ENCODE data around the gene CDK5R2. TPM values are rescaled to one million over a fixed set of nuclear protein-coding genes. Genes with fewer than 3 reads are reported as not detected.
"Not testable (repeated sequence)": the region's sequence is repeated elsewhere in the genome, so short reads cannot be mapped to it uniquely, and the experiment has no call there.

CDK5R2 gene
- total RNA-seq: not detected in 2 replicates

- peak; percentile 83 for DNase-seq
- intact Hi-C loops (cut with micrococcal nuclease): no loop called here
- Mint-ChIP-seq H3K27me3 (peaks cover 77% of the 10 kb centered on the region), H3K9me3 (peaks cover 7% of the 10 kb centered on the region), H3K4me3 (peak within 1 kb of the TSS; percentile 28), H3K36me3 (ENCODE audit: low read depth) (peaks cover 4% of the 10 kb centered on the region), H3K27ac (no peak within 1 kb of the TSS), H3K4me1 (peaks cover 8% of the 10 kb centered on the region)
Observed at GRCh38 chr2:218959141-218959731, at the start of gene CDK5R2. Gene CDK5R2 (plus strand): TSS chr2:218959666. CDS start chr2:218959821, 155 bp downstream.

DNA sequence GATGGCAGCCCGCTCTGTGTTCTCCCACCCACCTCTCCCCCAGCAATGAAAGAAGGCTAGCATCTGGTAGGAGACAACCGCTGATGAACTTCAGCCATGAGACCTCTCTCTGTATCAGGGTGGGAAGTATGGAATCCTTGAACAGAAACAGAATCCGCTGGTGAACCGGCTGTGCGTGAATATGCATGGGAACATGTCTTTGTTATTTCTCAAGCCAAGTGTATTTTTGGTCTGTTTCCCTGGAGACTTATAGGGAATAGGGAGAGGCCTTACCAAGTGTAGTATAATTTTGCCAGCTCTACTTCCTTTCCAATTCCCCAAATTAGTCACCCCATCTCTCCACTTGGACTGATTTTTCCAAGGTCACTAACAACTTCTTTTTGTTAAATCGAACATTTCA lies 48.7 kb upstream of the CDK5R2 start:
- Mint-ChIP-seq H3K27ac (no peak overlapping the region), H3K9me3 (no peaks in the 10 kb centered on the region), H3K4me1 (peaks cover 6% of the 10 kb centered on the region), H3K4me3 (no peak overlapping the region), H3K27me3 (peaks cover 30% of the 10 kb centered on the region), H3K36me3 (ENCODE audit: low read depth) (no peaks in the 10 kb centered on the region)
- intact Hi-C loops (cut with micrococcal nuclease): no loop called here
- DNase-seq: no peak

DNA sequence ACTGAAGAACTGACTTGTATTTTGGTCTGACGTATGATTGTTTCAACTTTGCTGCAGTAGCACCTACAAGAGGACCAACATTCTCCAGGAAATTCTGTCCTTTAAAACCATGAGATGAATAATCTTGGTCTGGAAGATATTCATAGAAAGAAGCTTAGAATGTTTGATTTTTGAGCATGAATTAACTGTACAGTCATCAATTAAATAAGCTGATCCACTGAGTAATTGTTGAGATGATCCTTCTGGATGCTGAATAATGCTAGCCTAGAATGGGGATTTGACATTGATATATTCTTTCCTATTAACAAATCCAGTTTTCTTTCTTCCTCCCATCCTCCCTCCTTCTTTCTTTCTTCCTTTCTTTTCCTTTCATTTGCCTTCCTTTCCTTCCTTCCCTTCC lies 39.0 kb upstream of the CDK5R2 start:
- H3K27me3 Mint-ChIP-seq: peaks cover 23% of the 10 kb centered on the region
- peaks cover 4% of the 10 kb centered on the region for H3K9me3 Mint-ChIP-seq
- no peak overlapping the region for H3K27ac Mint-ChIP-seq
- no peaks in the 10 kb centered on the region for H3K4me1 Mint-ChIP-seq
- no peak for DNase-seq
- no peak overlapping the region for H3K4me3 Mint-ChIP-seq
- no peaks in the 10 kb centered on the region for H3K36me3 Mint-ChIP-seq (ENCODE audit: low read depth)
- intact Hi-C loops (cut with micrococcal nuclease): no loop called here

- H3K27me3 Mint-ChIP-seq: peaks cover 28% of the 10 kb centered on the region
- no peak overlapping the region for H3K4me3 Mint-ChIP-seq
- no peak for DNase-seq
- no peaks in the 10 kb centered on the region for H3K36me3 Mint-ChIP-seq (ENCODE audit: low read depth)
- no peak overlapping the region for H3K27ac Mint-ChIP-seq
- intact Hi-C loops (cut with micrococcal nuclease): no loop called here
- H3K9me3 Mint-ChIP-seq: peaks cover 4% of the 10 kb centered on the region
- no peaks in the 10 kb centered on the region for H3K4me1 Mint-ChIP-seq
Observed at GRCh38 chr2:218924757-218925156, 34.7 kb upstream of the CDK5R2 start.

DNA sequence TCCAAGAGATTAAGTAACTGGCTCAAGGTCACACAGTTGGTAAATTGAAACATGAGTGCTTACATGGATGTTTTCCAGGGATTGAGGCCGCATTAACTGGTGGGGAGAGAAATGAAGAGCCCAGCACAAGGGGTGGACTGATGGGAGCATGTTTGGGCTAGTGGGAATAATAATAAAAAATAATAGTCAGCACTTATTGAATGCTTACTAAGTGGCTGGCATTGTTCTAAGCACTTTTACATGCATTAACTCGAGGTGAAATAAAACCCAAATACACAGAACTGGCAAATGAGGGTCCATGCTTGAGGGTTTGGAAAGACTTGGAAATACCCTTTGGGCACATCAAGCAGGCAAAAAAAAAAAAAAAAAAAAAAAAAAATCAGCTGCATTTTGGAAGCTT lies 34.0 kb upstream of the CDK5R2 start:
- H3K27ac Mint-ChIP-seq: no peak overlapping the region
- H3K9me3 Mint-ChIP-seq: peaks cover 4% of the 10 kb centered on the region
- no peak overlapping the region for H3K4me3 Mint-ChIP-seq
- peaks cover 22% of the 10 kb centered on the region for H3K27me3 Mint-ChIP-seq
- H3K4me1 Mint-ChIP-seq: no peaks in the 10 kb centered on the region
- intact Hi-C loops (cut with micrococcal nuclease): no loop called here
- DNase-seq: no peak
- H3K36me3 Mint-ChIP-seq (ENCODE audit: low read depth): no peaks in the 10 kb centered on the region

GRCh38 chr2:218927422-218927821 lies 32.0 kb upstream of the CDK5R2 start:
- H3K27ac Mint-ChIP-seq: no peak overlapping the region
- intact Hi-C loops (cut with micrococcal nuclease): no loop called here
- H3K27me3 Mint-ChIP-seq: peaks cover 22% of the 10 kb centered on the region

GRCh38 chr2:218927876-218928275 lies 31.6 kb upstream of the CDK5R2 start:
- Mint-ChIP-seq H3K9me3 (peaks cover 4% of the 10 kb centered on the region), H3K4me3 (no peak overlapping the region), H3K27me3 (peaks cover 22% of the 10 kb centered on the region), H3K27ac (no peak overlapping the region), H3K4me1 (no peaks in the 10 kb centered on the region), H3K36me3 (ENCODE audit: low read depth) (no peaks in the 10 kb centered on the region)
- no peak for DNase-seq
- intact Hi-C loops (cut with micrococcal nuclease): no loop called here

More at GRCh38 chr2:218927422-218927821, 32.0 kb upstream of the CDK5R2 start:
- DNase-seq: no peak
- H3K4me1 Mint-ChIP-seq: no peaks in the 10 kb centered on the region
- H3K36me3 Mint-ChIP-seq (ENCODE audit: low read depth): no peaks in the 10 kb centered on the region
- peaks cover 4% of the 10 kb centered on the region for H3K9me3 Mint-ChIP-seq
- no peak overlapping the region for H3K4me3 Mint-ChIP-seq

DNA sequence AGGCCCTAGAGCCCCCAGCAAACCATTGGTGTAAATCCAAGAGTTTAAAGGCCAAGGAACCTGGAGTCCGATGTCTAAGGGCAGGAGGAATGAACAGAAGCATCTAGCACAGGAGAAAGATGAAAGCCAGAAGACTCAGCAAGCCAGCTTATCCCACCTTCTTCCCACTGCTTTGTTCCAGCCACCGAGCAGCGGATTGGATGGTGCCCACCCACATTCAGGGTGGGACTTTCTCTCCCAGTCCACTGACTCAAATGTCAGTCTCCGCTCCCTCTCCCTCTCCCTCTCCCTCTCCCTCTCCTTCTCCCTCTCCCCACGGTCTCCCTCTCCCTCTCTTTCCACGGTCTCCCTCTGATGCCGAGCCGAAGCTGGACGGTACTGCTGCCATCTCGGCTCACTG lies 29.0 kb upstream of the CDK5R2 start:
- H3K27ac Mint-ChIP-seq; H3K36me3 Mint-ChIP-seq (ENCODE audit: low read depth); DNase-seq; H3K9me3 Mint-ChIP-seq; H3K4me1 Mint-ChIP-seq; H3K4me3 Mint-ChIP-seq; intact Hi-C loops (cut with micrococcal nuclease): not testable (repeated sequence)
- peaks cover 20% of the 10 kb centered on the region for H3K27me3 Mint-ChIP-seq

DNA sequence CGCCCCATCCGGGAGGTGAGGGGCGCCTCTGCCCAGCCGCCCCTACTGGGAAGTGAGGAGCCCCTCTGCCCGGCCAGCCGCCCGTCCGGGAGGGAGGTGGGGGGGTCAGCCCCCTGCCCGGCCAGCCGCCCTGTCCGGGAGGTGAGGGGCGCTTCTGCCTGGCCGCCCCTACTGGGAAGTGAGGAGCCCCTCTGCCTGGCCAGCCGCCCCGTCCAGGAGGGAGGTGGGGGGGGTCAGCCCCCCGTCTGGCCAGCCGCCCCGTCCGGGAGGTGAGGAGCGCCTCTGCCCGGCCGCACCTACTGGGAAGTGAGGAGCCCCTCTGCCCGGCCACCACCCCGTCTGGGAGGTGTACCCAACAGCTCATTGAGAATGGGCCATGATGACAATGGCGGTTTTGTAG lies 27.7 kb upstream of the CDK5R2 start:
- intact Hi-C loops (cut with micrococcal nuclease); H3K4me3 Mint-ChIP-seq; DNase-seq; H3K36me3 Mint-ChIP-seq (ENCODE audit: low read depth); H3K27ac Mint-ChIP-seq; H3K9me3 Mint-ChIP-seq; H3K4me1 Mint-ChIP-seq: not testable (repeated sequence)
- peaks cover 22% of the 10 kb centered on the region for H3K27me3 Mint-ChIP-seq

- peaks cover 31% of the 10 kb centered on the region for H3K27me3 Mint-ChIP-seq
- H3K27ac Mint-ChIP-seq: no peak overlapping the region
- H3K36me3 Mint-ChIP-seq (ENCODE audit: low read depth): no peaks in the 10 kb centered on the region
- H3K4me3 Mint-ChIP-seq: no peak overlapping the region
- H3K4me1 Mint-ChIP-seq: no peaks in the 10 kb centered on the region
- intact Hi-C loops (cut with micrococcal nuclease): no loop called here
- no peaks in the 10 kb centered on the region for H3K9me3 Mint-ChIP-seq
- no peak for DNase-seq
Observed at GRCh38 chr2:218944759-218945404, 14.6 kb upstream of the CDK5R2 start.

GRCh38 chr2:218946621-218947020 lies 12.8 kb upstream of the CDK5R2 start:
- no peak overlapping the region for H3K4me3 Mint-ChIP-seq
- no peaks in the 10 kb centered on the region for H3K9me3 Mint-ChIP-seq

DNA sequence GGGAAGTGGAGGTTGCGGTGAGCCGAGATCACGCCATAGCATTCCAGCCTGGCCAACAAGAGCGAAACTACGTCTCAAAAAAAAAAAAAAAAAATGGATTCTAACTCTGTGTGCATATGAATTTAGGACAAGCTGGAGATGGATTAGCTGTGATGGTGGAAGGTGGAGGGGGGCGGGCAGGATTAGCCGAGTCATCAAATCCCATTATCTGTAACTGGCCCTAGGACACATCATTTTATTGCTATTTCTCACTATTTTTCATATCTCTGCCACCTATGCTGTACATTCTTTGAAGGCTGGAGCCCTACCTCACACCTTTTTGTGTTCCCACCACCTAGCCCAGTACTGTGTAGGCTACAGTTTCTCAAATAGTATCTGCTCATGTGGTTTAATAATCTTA lies 7.3 kb upstream of the CDK5R2 start:
- Mint-ChIP-seq H3K36me3 (ENCODE audit: low read depth) (no peaks in the 10 kb centered on the region), H3K4me3 (no peak overlapping the region), H3K27ac (no peak overlapping the region), H3K27me3 (peaks cover 37% of the 10 kb centered on the region), H3K4me1 (no peaks in the 10 kb centered on the region), H3K9me3 (no peaks in the 10 kb centered on the region)
- intact Hi-C loops (cut with micrococcal nuclease): no loop called here
- DNase-seq: no peak

More at GRCh38 chr2:218946621-218947020, 12.8 kb upstream of the CDK5R2 start:
- Mint-ChIP-seq H3K27me3 (peaks cover 30% of the 10 kb centered on the region), H3K27ac (no peak overlapping the region), H3K36me3 (ENCODE audit: low read depth) (no peaks in the 10 kb centered on the region), H3K4me1 (no peaks in the 10 kb centered on the region)
- intact Hi-C loops (cut with micrococcal nuclease): no loop called here
- DNase-seq: no peak

- Mint-ChIP-seq H3K27me3 (peaks cover 50% of the 10 kb centered on the region), H3K4me1 (no peaks in the 10 kb centered on the region), H3K4me3 (no peak overlapping the region), H3K36me3 (ENCODE audit: low read depth) (no peaks in the 10 kb centered on the region), H3K9me3 (no peaks in the 10 kb centered on the region), H3K27ac (no peak overlapping the region)
- intact Hi-C loops (cut with micrococcal nuclease): no loop called here
- no peak for DNase-seq
Observed at GRCh38 chr2:218953366-218953954, 6.0 kb upstream of the CDK5R2 start.

DNA sequence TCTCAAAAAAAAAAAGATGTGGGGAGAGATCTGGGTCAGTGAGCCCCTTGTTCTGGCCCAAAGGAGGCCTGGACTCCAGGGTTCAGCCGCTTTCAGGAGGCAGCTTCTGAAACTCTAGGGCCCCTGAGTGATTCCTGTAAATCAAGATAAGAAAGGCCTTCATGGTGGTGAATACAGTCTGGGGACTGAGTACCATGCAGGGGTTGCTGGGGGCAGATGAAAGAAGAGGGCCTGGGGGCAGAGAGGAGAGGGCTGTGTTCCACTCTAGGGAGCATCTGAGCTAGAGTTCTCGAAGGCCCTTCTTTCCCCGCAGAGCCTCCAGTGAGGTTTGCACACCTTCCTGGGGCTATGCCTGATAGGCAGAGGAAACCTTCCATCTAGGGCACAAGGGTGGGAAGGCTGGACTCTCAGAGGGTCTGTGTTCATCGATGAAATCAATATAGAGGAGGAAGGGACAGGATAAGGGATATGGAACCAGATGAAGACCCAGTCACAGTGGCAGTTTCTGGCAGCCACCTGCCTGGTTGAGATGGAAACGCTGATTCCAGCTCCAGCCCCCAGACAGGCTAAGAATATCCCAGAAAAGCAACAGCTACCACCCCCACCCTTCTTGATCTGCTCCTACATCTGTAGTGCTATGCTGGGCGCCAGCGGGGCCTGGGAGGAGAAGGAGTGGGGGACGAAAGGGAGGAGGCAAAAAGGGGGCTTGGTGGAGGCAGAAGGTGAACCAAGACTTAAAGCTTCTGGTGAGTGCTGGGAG lies 4.7 kb upstream of the CDK5R2 start:
- no peaks in the 10 kb centered on the region for H3K36me3 Mint-ChIP-seq (ENCODE audit: low read depth)
- H3K4me1 Mint-ChIP-seq: peaks cover 4% of the 10 kb centered on the region
- H3K27ac Mint-ChIP-seq: no peak overlapping the region
- H3K27me3 Mint-ChIP-seq: peaks cover 58% of the 10 kb centered on the region
- intact Hi-C loops (cut with micrococcal nuclease): no loop called here
- no peak for DNase-seq
- no peak overlapping the region for H3K4me3 Mint-ChIP-seq
- no peaks in the 10 kb centered on the region for H3K9me3 Mint-ChIP-seq
